Fibroblast of lung (primary cell): ENCODE results near the gene RXFP1. TPM values are rescaled to one million over a fixed set of nuclear protein-coding genes. Genes with fewer than 3 reads are reported as not detected.

Experiments used
- DNase-seq, 2 donors: peaks; one replicate each; pipeline versions ENCODE4 v3.0.0 to v3.0.0-alpha.2; 2010; ENCODE audit warnings: low read depth in 2 of 2
- H2AFZ ChIP-seq: 2 replicates; pipeline ENCODE4 v1.5.1; 2012; ENCODE audit warnings: low read length, control low read depth, inconsistent platforms
- H3K27ac ChIP-seq: 2 replicates; pipeline ENCODE4 v1.5.1; 2011; ENCODE audit warnings: low read length, control low read depth; ENCODE audit not compliant: insufficient read depth
- H3K27me3 ChIP-seq: 2 replicates; pipeline ENCODE4 v1.5.1; 2011; ENCODE audit warnings: mild to moderate bottlenecking, low read length; ENCODE audit not compliant: control insufficient read depth, insufficient read depth
- H3K36me3 ChIP-seq: 2 replicates; pipeline ENCODE4 v1.5.1; 2011; ENCODE audit warnings: low read length; ENCODE audit not compliant: control insufficient read depth, insufficient read depth
- H3K4me1 ChIP-seq: 2 replicates; pipeline ENCODE4 v1.5.1; 2011; ENCODE audit warnings: low read length; ENCODE audit not compliant: control insufficient read depth, insufficient read depth; ENCODE audit errors: extremely low read depth
- H3K4me2 ChIP-seq: 2 replicates; pipeline ENCODE4 v1.5.1; 2011; ENCODE audit warnings: low read length, control low read depth; ENCODE audit not compliant: insufficient read depth; ENCODE audit errors: extremely low read depth
- H3K4me3 ChIP-seq, 4 experiments: fragments of 200-600 bp in 1 of 4; sonication (generic) in 1 of 4; replicated peaks in 1 of 4; 2 replicates each; pipeline ENCODE4 v1.5.1; 2011 to 2016; ENCODE audit warnings: low read length in 4 of 4, low read depth in 3 of 4, mild to moderate bottlenecking in 3 of 4, control low read depth in 2 of 4, inconsistent platforms in 1 of 4, mixed read lengths in 1 of 4; ENCODE audit not compliant: insufficient read depth in 1 of 4; ENCODE audit errors: control extremely low read depth in 1 of 4
- H3K79me2 ChIP-seq: 2 replicates; pipeline ENCODE4 v1.5.1; 2012; ENCODE audit warnings: mild to moderate bottlenecking, low read length, inconsistent platforms; ENCODE audit not compliant: control insufficient read depth, insufficient read depth
- H3K9ac ChIP-seq: 2 replicates; pipeline ENCODE4 v1.5.1; 2011; ENCODE audit warnings: mild to moderate bottlenecking, low read length, control low read depth; ENCODE audit not compliant: insufficient read depth
- H3K9me3 ChIP-seq: 2 replicates; pipeline ENCODE4 v1.5.1; 2012; ENCODE audit warnings: low read depth, low read length; ENCODE audit not compliant: control insufficient read depth, insufficient read depth
- H4K20me1 ChIP-seq: 2 replicates; pipeline ENCODE4 v1.5.1; 2011; ENCODE audit warnings: low read length; ENCODE audit not compliant: control insufficient read depth, insufficient read depth; ENCODE audit errors: extremely low read depth
- EZH2 ChIP-seq: IDR thresholded peaks from 2 replicates; pipeline ENCODE4 v1.5.1; 2012; ENCODE audit warnings: low read length, control low read depth, mild to moderate bottlenecking; ENCODE audit errors: missing control alignments
- polyA plus RNA-seq, 2 donors: library from polyadenylated mRNA; depleted of rRNA in 1 of 2; stranded (reverse) in 1 of 2; unstranded in 1 of 2; fragments of >200 nt; gene quantifications; 2 replicates each; pipeline ENCODE4 v1.2.1, GENCODE V29; 2011 to 2012; ENCODE audit warnings: missing spikeins in 1 of 2
- total RNA-seq: library from RNA; depleted of rRNA; stranded (reverse); fragments of >200 nt; gene quantifications from 2 replicates; pipeline ENCODE4 v1.2.1, GENCODE V29; 2014
- TF ChIP-seq, protein P1 (sequence below), 2 donors: IDR thresholded peaks in 1 of 2; conservative IDR thresholded peaks in 1 of 2; 1 replicate in 1 of 2; 2 replicates in 1 of 2; pipeline ENCODE4 v1.5.1; 2011 to 2012; ENCODE audit warnings: low read length in 2 of 2, control low read depth in 1 of 2, inconsistent platforms in 1 of 2, low read depth in 1 of 2, mild to moderate bottlenecking in 1 of 2

The RXFP1 gene
- total and polyA plus RNA-seq, 2 donors (not counting 1 experiment from before 2014, with no cell fraction given), result 0.10 to 1.3 TPM

GRCh38 chr4:158630893-158631292 is 109.2 kb downstream of the RXFP1 start:
- no peaks in the 10 kb centered on the region for H3K4me1 ChIP-seq
- no peaks in the 10 kb centered on the region for H3K27me3 ChIP-seq
- DNase-seq, result peak; percentile 47 to 86
- no peak overlapping the region for H3K4me2 ChIP-seq
- H4K20me1 ChIP-seq, result no peaks in the 10 kb centered on the region
- no peak overlapping the region for H3K9ac ChIP-seq
- TF ChIP-seq, protein P1, sequence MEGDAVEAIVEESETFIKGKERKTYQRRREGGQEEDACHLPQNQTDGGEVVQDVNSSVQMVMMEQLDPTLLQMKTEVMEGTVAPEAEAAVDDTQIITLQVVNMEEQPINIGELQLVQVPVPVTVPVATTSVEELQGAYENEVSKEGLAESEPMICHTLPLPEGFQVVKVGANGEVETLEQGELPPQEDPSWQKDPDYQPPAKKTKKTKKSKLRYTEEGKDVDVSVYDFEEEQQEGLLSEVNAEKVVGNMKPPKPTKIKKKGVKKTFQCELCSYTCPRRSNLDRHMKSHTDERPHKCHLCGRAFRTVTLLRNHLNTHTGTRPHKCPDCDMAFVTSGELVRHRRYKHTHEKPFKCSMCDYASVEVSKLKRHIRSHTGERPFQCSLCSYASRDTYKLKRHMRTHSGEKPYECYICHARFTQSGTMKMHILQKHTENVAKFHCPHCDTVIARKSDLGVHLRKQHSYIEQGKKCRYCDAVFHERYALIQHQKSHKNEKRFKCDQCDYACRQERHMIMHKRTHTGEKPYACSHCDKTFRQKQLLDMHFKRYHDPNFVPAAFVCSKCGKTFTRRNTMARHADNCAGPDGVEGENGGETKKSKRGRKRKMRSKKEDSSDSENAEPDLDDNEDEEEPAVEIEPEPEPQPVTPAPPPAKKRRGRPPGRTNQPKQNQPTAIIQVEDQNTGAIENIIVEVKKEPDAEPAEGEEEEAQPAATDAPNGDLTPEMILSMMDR (conservative IDR thresholded peaks at IDR 0.05 in 1 of 2, IDR thresholded peaks at IDR 0.05 in 1 of 2; ENCODE audit: low read depth in 1 of 2, low read length in 2 of 2), result no peak
- TF ChIP-seq EZH2, result no peak
- H3K79me2 ChIP-seq, result no peaks in the 10 kb centered on the region
- H3K9me3 ChIP-seq, result no peaks in the 10 kb centered on the region
- H3K4me3 ChIP-seq, result no peak overlapping the region
- H3K36me3 ChIP-seq, result no peaks in the 10 kb centered on the region
- H3K27ac ChIP-seq, result no peak overlapping the region
- H2AFZ ChIP-seq, result no peak overlapping the region

DNA sequence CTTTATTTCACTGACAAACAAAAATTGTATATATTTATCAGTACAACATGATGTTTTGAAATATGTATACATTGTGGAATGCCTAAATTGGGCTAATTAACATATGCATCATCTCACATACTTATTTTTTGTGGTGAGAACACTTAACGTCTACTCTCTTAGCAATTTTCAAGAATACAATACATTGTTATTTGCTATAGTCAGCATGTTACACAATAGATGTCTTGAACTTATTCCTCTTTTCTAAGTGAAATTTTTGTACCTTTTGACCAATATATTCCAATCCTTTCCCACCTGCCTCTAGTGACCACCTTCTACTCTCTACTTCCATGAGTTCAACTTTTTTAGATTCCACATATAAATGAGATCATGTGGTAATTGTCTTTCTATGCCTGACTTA is 114.9 kb downstream of the RXFP1 start:
- H3K4me3 ChIP-seq, result no peak overlapping the region
- H3K36me3 ChIP-seq, result no peaks in the 10 kb centered on the region
- no peak overlapping the region for H3K9ac ChIP-seq
- H3K4me1 ChIP-seq, result no peaks in the 10 kb centered on the region
- H3K79me2 ChIP-seq, result no peaks in the 10 kb centered on the region
- H3K4me2 ChIP-seq, result no peak overlapping the region
- H3K27ac ChIP-seq, result no peak overlapping the region
- no peak for DNase-seq
- H4K20me1 ChIP-seq, result no peaks in the 10 kb centered on the region
- peaks cover 3% of the 10 kb centered on the region for H3K27me3 ChIP-seq
- no peak overlapping the region for H2AFZ ChIP-seq
- TF ChIP-seq EZH2, result no peak
- TF ChIP-seq, protein P1 (conservative IDR thresholded peaks at IDR 0.05 in 1 of 2, IDR thresholded peaks at IDR 0.05 in 1 of 2; ENCODE audit: low read depth in 1 of 2, low read length in 2 of 2), result no peak
- H3K9me3 ChIP-seq, result no peaks in the 10 kb centered on the region

DNA sequence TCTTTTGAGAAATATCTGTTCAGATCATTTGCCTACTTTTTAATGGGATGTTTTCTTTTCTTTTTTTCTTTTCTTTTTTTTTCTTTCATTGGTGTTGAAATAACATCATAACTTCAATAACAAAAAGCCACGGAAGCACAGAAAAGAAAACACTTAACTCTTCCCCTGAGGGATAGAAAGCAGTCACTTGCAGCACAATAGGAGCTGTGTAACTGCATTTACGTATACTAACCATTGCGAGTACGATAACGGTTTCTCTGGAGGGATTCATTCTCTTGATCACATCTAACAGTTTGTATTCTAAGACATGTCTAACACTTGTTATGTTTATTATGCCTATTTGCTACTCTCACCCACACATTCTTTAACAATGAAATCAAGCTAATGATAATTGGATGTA is 122.7 kb downstream of the RXFP1 start:
- no peak overlapping the region for H3K4me2 ChIP-seq
- no peak overlapping the region for H3K9ac ChIP-seq
- no peak overlapping the region for H3K4me3 ChIP-seq
- H4K20me1 ChIP-seq, result no peaks in the 10 kb centered on the region
- no peaks in the 10 kb centered on the region for H3K79me2 ChIP-seq
- H3K27me3 ChIP-seq, result peaks cover 3% of the 10 kb centered on the region
- peak overlapping the region; percentile 51 for H2AFZ ChIP-seq
- TF ChIP-seq, protein P1 (conservative IDR thresholded peaks at IDR 0.05 in 1 of 2, IDR thresholded peaks at IDR 0.05 in 1 of 2; ENCODE audit: low read depth in 1 of 2, low read length in 2 of 2), result no peak
- TF ChIP-seq EZH2, result no peak
- H3K9me3 ChIP-seq, result no peaks in the 10 kb centered on the region
- no peaks in the 10 kb centered on the region for H3K4me1 ChIP-seq
- no peak for DNase-seq
- H3K36me3 ChIP-seq, result no peaks in the 10 kb centered on the region
- no peak overlapping the region for H3K27ac ChIP-seq
